HG02870 (cell line): Measurements from ENCODE around the gene OR52J3.
"Not testable (repeated sequence)": the region's sequence is repeated elsewhere in the genome, so short reads cannot be mapped to it uniquely, and the experiment has no call there.

ENCODE experiments used
- ATAC-seq: cut with Tn5 transposase; IDR thresholded peaks from one replicate; pipeline ENCODE4 v1.9.1; 2021; ENCODE audit warnings: mild to moderate bottlenecking, moderate library complexity; ENCODE audit not compliant: unreplicated experiment

The OR52J3 gene

GRCh38 chr11:5046226-5046625 lies at the start of gene OR52J3:
Gene OR52J3 (plus strand): TSS chr11:5046526. CDS start chr11:5046526, 0 bp downstream.
- no peak for ATAC-seq

DNA sequence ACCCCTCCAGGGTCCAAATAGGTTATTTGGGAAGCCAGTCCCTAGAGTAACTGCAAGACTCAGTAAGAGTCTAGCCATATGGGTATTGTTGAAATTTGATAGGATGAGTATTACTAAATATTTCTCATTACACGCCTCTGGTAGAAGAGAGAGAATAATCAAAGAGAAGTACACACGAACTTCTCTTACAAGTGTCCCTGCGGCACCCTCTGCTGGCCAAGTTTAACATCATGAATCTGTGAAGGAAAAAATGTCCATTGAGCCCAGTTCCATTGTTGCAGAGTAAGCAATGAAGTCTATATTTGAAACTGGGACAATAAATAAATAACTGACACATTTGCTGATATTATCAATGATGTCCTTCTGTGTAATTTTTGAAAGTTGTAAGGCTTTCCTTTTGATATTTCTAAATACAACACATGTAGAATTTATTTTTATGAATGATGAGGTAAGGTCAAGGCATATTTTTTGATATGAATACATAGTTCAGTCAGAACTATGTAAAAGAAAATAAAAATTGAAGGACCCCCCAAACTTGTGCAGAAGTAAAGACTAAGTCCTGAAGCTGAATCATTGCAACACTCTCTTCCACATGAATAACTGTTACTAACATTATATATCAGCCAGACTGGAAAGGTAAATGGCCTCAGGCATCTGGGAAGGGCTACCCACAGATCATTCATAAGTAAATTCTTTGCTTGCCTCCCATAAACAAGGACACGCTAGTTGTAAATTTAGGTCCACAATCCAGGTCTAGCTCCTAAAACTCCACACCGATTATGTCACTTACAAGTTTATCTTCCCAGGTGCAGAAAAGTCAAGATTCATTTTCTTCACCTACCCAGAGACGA lies 41.7 kb upstream of the OR52J3 start:
- ATAC-seq = no peak

DNA sequence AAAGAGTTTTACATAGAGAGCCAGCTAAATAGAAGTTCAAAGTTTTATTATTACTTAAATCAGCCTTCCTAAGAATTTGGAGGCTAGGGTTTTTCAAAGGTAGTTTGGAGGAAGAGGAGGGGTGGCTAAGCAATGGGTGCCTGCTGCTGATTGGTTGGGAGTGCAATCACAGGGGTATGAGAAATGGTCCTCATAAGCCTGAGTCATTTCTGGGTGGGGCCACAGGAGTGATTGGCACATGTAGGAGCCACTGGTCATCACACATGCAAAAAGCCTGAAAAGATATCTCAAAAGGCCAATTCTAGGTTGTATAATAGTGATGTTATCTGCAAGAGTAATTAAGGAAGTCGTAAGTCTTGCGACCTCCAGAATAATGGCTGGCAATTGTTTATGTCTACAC lies 38.8 kb upstream of the OR52J3 start:
- ATAC-seq = no peak

DNA sequence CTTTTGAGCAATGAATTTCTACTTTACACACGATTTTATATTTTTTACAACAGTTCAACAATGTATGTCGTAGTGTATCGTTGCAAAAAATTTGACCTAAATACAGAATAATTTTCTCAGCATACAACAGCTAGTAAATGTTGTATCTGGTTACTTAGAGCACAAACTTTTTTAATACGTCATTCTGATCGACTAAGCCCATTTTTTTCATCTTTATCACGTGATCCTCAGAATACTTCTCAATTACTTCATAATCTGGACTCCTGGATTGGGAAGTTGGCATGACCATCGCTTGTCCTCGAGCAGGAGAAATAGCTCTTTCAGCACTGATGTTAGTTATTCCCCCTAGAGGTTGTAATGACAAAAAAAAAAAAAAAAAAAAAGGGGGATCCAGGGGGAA lies 35.1 kb upstream of the OR52J3 start:
- ATAC-seq = no peak

GRCh38 chr11:5013012-5013411 lies 33.3 kb upstream of the OR52J3 start:
- ATAC-seq = no peak

- no peak for ATAC-seq
Measured at GRCh38 chr11:5021996-5022395, 24.3 kb upstream of the OR52J3 start.

- no peak for ATAC-seq
Measured at GRCh38 chr11:5036669-5037068, 9.7 kb upstream of the OR52J3 start.

DNA sequence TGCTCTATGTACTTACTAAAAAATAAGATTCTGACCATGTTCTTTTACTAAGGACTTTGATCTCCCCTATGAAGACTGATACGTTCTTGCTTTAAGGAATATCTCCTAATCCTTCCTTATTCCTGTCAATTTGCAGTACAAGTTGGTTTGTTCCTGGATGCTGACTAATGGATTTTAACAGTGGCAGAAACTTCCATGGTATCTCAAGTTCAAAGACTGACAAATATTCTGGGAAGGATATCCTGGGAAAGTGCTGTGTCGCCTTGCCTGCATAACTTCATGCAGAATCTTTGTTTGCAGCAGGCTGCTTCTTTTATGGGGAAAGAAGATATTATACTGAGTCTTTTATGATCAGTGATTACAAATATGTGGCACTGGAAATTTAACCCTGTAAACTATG lies 8.4 kb upstream of the OR52J3 start:
- ATAC-seq = no peak

DNA sequence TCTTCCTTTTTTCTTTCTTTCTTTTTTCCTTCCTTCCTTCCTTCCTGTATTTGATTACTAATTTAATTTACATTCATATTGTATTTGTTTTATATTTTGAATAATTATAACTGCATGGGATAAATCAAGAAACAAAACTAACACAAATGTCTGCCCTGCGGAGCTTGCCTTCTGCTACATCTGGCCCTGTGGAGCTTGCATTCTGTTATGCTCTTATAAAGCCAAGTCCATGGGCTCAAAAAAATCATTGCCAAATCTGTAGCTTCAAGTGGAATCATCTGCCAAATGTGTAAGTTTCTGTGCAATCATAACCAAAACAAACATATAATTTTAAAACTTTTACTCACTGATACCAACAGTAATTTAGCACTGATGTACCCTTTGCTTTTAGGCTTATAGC lies 8.0 kb upstream of the OR52J3 start:
- no peak for ATAC-seq

GRCh38 chr11:5040876-5041275 lies 5.5 kb upstream of the OR52J3 start:
- no peak for ATAC-seq

DNA sequence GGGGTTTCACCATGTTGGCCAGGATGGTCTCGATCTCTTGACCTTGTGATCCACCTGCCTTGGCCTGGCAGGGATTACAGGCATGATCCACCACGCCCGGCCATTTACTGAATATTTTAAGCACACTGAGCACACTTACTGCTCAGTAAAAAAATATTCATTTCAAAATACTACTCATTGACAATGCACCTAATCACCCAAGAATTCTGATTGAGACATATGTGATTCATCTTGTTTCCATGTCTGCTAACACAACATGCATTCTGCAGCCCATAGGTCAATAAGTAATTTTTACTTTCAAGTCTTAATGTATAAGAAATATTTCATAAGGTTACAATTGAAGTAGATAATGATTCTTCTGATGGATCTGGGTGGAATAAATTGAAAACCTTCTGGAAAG lies 4.2 kb upstream of the OR52J3 start:
- ATAC-seq = no peak

DNA sequence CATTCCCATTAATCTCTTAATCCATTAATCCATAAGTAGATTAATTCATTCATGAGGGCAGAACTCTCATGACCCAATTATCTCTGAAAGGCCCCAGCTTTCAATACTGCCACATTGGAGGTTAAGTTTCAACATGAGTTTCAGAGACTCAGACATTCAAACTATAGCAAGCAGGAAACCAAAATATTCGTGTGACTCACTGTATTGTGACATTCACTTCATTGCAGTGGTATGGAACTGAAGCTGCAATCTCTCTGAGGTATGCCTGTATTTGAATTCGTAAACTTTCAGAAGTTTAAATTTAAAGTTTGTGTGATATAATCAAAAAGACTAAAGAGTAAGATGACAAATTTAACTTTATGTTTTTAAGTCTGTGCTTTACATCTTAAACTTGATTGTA lies 2.9 kb upstream of the OR52J3 start:
- ATAC-seq = no peak

GRCh38 chr11:5046754-5047330 lies 516 bp downstream of the OR52J3 start:
- no peak for ATAC-seq

DNA sequence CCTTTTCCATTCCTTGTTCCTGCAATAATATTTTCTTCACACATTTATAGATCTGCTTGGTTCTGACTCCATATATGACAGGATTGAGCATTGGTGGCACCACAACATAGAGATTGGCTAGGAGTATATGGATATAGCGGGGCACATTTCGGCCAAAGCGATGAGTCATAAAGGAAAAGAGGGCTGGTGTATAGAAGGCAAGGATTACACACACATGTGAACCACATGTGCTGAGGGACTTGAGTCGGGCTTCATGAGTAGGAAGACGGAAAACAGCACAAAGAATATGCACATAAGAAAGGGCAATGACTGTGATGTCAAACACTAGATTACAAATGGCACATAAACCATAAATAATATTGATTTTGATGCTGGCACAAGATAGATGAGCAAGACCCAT lies 12.4 kb downstream of the OR52J3 start:
- ATAC-seq = not testable (repeated sequence)

GRCh38 chr11:5059391-5059790 lies 13.1 kb downstream of the OR52J3 start, which contains the start of gene OR52E2:
Gene OR52E2 (minus strand): TSS chr11:5059627. CDS start chr11:5059627, 0 bp downstream.
- no peak for ATAC-seq

GRCh38 chr11:5065027-5065426 lies 18.7 kb downstream of the OR52J3 start:
- no peak for ATAC-seq

DNA sequence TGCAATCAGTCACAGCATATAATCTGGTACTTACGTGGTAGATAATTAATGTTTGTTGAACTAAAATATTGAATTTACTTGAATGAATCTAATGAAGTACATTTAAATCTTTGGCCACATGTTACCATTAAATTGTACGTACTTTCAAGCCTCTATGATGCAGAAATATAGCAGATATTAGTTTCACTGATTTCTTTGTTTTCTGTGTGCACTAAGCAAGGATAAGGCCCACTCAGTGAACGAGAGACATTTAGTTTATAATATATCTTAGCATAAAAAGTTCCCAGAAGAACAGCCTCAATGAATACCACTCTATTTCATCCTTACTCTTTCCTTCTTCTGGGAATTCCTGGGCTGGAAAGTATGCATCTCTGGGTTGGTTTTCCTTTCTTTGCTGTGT lies 22.9 kb downstream of the OR52J3 start, which contains the start of gene OR52E1:
Gene OR52E1, plus strand, starts transcription at position 301 of the 400 bp plus-strand sequence.
- ATAC-seq = no peak

DNA sequence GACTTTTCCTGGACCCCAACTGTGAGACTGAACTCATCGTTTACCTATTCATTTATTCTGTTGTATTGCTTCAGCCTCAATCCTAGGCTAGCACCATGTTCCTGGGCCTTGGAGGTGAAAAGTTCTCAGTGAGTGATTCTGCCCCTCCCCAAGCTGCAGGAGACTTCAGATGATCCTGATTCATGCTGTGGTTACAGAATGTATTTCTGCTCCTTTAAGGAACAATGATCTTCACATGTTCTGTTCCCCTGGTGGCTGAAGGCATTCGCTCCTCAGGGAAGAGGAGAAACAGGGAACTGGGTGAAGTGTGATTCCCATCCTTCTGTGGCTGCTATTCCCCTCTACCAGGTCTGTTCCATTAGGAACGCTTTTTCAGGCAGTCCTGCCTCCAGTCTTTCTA lies 25.5 kb downstream of the OR52J3 start:
- no peak for ATAC-seq

DNA sequence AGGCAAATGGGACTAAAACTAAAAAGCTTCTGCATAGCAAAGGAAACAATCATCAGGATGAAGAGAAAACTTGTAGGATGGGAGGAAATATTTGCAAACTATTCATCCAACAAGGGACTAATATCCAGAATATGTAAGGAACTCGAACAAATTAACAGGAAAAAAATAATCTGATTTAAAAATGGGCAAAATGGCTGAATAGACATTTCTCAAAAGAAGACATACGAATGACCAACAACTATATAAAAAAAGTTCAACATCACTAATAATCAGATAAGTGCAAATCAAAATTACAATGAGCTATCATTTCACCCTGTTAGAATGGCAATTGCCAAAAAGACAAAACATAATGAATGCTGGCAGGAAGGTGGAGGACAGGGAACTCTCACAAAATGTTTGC lies 35.1 kb downstream of the OR52J3 start:
- ATAC-seq = no peak

DNA sequence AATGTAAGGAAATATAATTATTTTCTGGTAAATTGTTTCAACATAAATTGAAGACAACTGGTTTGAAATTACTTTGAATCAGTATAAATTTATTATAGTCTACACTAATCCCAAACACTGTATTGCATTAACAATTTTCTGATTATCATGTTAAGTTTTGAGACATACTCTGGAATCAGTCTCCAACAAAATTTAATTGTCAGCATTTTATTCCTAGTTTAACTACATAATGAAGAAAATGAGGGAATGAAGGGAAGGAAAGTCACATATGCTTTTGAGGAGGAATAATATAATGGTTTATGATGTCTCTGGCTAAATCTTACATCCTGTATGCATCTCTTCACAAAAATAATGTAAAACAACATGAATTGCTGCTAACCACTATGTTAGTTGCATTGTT lies 37.3 kb downstream of the OR52J3 start:
- ATAC-seq = no peak

- ATAC-seq = no peak
Measured at GRCh38 chr11:5088556-5088955, 42.2 kb downstream of the OR52J3 start.

DNA sequence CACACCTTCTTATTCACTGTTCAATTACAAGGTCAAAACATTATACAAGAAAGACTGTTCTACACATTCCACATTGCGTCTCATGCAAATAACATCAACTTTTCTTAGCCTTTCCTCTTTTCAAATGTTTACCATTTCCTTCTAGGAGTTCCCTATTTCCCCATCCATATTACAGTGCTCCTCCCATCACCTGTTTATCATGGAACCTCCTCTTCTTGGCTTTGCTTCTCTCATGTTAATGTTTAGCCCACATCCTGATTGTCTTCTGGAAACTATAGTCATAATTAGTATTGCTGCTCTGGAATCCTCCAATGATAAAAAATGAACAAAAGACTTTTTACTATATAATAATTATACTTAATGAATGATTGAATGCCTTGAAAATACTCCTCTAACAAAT lies 44.3 kb downstream of the OR52J3 start:
- no peak for ATAC-seq
